ENCODE measurements around the gene SETD2. TPM values are rescaled to one million over a fixed set of nuclear protein-coding genes. Genes with fewer than 3 reads are reported as not detected.

The SETD2 gene
- total RNA-seq, 4 donors from 2014 or later, result 35.7 to 48.5 (median 40.4) TPM

GRCh38 chr3:47003461-47004368 is 160.2 kb downstream of the SETD2 start:
- Histone ChIP-seq H3K9me3 (no peaks in the 10 kb centered on the region), H3K27ac (no peak overlapping the region), H3K27me3 (no peaks in the 10 kb centered on the region), H3K4me3 (no peak overlapping the region), H3K36me3 (peaks cover 0 to 29% of the 10 kb centered on the region in 2 donors), H3K4me1 (peaks cover 0 to 4% of the 10 kb centered on the region in 2 donors)
- intact Hi-C loops (cut with DNase I; ENCODE audit: low total_unique reads) (no loop called here), in situ Hi-C loops (cut with MboI; ENCODE audit: low sequenced_read_pairs in 4 of 4) (loop anchor here in 1 of 4 donors (25.0 kb wide), 1 partner anchor 316 kb away; the partner anchor contains the start of gene ALS2CL)
- TF ChIP-seq POLR2A (IDR thresholded peaks at IDR 0.05) (no peak), CTCF (IDR thresholded peaks at IDR 0.05 in 4 of 5, conservative IDR thresholded peaks at IDR 0.05 in 1 of 5) (no peak)
- no peak for ATAC-seq
- peak in 1 of 2 donors; percentile 8 for DNase-seq

GRCh38 chr3:47003056-47003410 is 160.9 kb downstream of the SETD2 start:
- intact Hi-C loops (cut with DNase I; ENCODE audit: low total_unique reads) (no loop called here), in situ Hi-C loops (cut with MboI; ENCODE audit: low sequenced_read_pairs in 4 of 4) (loop anchor here in 1 of 4 donors (25.0 kb wide), 1 partner anchor 316 kb away; the partner anchor contains the start of gene ALS2CL)
- no peak overlapping the region for H3K4me3 ChIP-seq
- DNase-seq (no peak), ATAC-seq (no peak)
- TF ChIP-seq POLR2A (IDR thresholded peaks at IDR 0.05) (no peak), CTCF (IDR thresholded peaks at IDR 0.05 in 4 of 5, conservative IDR thresholded peaks at IDR 0.05 in 1 of 5) (no peak)
- H3K36me3 ChIP-seq, result peaks cover 0 to 29% of the 10 kb centered on the region in 2 donors
- H3K9me3 ChIP-seq, result no peaks in the 10 kb centered on the region
- H3K27me3 ChIP-seq, result no peaks in the 10 kb centered on the region
- H3K4me1 ChIP-seq, result no peaks in the 10 kb centered on the region
- no peak overlapping the region for H3K27ac ChIP-seq

GRCh38 chr3:47002171-47003055 is 161.5 kb downstream of the SETD2 start:
- no peaks in the 10 kb centered on the region for H3K27me3 ChIP-seq
- no peak for DNase-seq
- intact Hi-C loops (cut with DNase I; ENCODE audit: low total_unique reads), result no loop called here
- no peak overlapping the region for H3K4me3 ChIP-seq
- H3K36me3 ChIP-seq, result peaks cover 0 to 29% of the 10 kb centered on the region in 2 donors
- no peaks in the 10 kb centered on the region for H3K9me3 ChIP-seq
- no peak for TF ChIP-seq POLR2A (IDR thresholded peaks at IDR 0.05)
- no peak for TF ChIP-seq CTCF (IDR thresholded peaks at IDR 0.05 in 4 of 5, conservative IDR thresholded peaks at IDR 0.05 in 1 of 5)
- ATAC-seq, result no peak
- in situ Hi-C loops (cut with MboI; ENCODE audit: low sequenced_read_pairs in 4 of 4), result loop anchor here in 1 of 4 donors (25.0 kb wide), 1 partner anchor 315 kb away; the partner anchor contains the start of gene ALS2CL
- H3K4me1 ChIP-seq, result no peaks in the 10 kb centered on the region
- no peak overlapping the region for H3K27ac ChIP-seq

- in situ Hi-C loops (cut with MboI; ENCODE audit: low sequenced_read_pairs in 4 of 4), result loop anchor here in 1 of 4 donors (25.0 kb wide), 1 partner anchor 314 kb away; the partner anchor contains the start of gene ALS2CL
- no peak for DNase-seq
- peaks cover 0 to 29% of the 10 kb centered on the region in 2 donors for H3K36me3 ChIP-seq
- no peaks in the 10 kb centered on the region for H3K27me3 ChIP-seq
- no peak overlapping the region for H3K4me3 ChIP-seq
- intact Hi-C loops (cut with DNase I; ENCODE audit: low total_unique reads), result no loop called here
- no peaks in the 10 kb centered on the region for H3K9me3 ChIP-seq
- no peaks in the 10 kb centered on the region for H3K4me1 ChIP-seq
- no peak for ATAC-seq
- TF ChIP-seq POLR2A (IDR thresholded peaks at IDR 0.05) (no peak), CTCF (IDR thresholded peaks at IDR 0.05 in 4 of 5, conservative IDR thresholded peaks at IDR 0.05 in 1 of 5) (no peak)
- H3K27ac ChIP-seq, result no peak overlapping the region
These were observed 162.2 kb downstream of the SETD2 start for GRCh38 chr3:47001731-47002170.

Data from gastrocnemius medialis (tissue), 4 donors.